Measurements from ENCODE around the gene CD200R1L. TPM values are rescaled to one million over a fixed set of nuclear protein-coding genes. Genes with fewer than 3 reads are reported as not detected.

CD200R1L gene
- polyA plus RNA-seq, 1 of the 3 experiments (the other 2 are of a cell fraction) = not detected

DNA sequence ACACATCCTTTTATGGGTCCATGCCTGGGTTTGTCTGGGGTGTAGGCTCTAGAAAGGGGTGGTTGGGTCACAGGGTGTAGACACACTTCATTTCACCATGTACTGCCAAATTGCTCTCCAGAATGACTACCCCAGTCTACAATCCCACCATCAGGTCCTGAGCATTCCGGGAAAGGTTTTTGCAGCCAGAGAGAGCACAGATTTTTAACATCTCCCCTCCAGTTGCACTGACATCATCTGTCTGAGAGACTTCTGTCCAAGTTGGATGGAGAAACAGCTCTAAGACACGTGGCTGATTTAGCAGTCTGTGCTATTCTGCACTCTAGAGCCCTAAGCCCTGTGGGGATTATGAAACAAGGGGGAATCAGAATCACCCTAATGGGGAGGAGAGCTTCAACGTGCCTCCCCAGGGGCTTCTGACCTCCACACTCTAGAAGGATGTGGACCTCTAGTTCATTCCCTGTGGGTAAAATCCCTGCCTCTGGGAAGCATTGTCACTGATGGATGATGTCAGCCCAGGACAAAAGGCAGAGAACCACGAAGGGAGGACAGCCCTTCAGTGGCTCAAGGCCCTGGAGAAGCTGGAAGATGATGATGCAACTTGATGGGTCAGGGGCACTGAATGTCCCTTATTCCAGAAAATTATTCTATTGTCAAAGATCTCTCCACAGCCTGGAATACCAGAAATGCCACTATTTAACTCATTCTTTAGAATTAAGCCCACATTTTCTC is 71.5 kb downstream of the CD200R1L start (continued):
- TF ChIP-seq REST (IDR thresholded peaks at IDR 0.05; ENCODE audit: low read depth, low read length) (no peak), EP300 (IDR thresholded peaks at IDR 0.05; ENCODE audit: borderline replicate concordance in 1 of 2, low read depth in 1 of 2, low read length in 1 of 2) (no peak), NFIC (IDR thresholded peaks at IDR 0.05; ENCODE audit: borderline replicate concordance) (no peak), SIN3A (IDR thresholded peaks at IDR 0.05; ENCODE audit: borderline replicate concordance, low read depth, low read length) (no peak)

DNA sequence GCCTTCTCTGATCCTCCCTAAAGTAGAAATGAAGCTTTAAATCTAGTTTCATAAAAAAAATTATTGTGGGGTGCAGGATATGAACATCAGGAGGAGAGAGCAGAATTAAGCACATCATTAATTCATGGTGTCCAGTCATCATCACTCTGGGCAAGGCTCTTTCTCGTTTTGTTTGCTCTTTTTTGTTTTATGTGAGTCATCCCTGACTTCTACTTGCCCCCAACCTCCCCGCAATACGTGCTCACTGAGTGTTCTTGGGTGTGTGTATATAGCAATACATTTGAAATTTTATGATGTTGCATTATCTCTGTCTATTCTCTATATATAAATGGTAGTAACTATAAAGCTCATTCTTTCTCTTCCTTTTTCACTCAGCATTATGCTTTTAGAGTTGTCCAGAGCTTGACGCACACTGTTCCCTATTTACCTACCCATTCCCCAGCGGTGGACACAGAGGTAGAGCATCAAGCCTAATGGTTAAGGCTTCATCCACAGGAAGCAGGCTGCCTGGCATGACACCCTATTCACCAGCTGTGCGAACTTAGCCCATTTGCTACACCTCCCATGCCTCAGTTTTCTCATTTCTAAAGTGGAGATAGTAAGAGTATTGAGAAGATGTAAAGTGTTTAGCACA is 72.3 kb downstream of the CD200R1L start:
- Histone ChIP-seq H4K20me1 (ENCODE audit: insufficient read depth) (no peaks in the 10 kb centered on the region), H3K4me1 (ENCODE audit: control insufficient read depth in 1 of 2, insufficient read depth in 2 of 2, low read depth in 1 of 2, low read length in 1 of 2) (peaks cover 3 to 34% of the 10 kb centered on the region in 2 experiments; a peak in 3 of 4 replicates), H3K4me2 (no peak overlapping the region), H3F3A (replicated peaks; ENCODE audit: insufficient read depth) (peaks cover 30% of the 10 kb centered on the region), H3K4me3 (ENCODE audit: low read depth in 2 of 2, low read length in 1 of 2) (no peak overlapping the region), H3K27me3 (ENCODE audit: insufficient read depth) (no peaks in the 10 kb centered on the region), H3K79me2 (ENCODE audit: insufficient read depth) (no peaks in the 10 kb centered on the region), H3K9me3 (no peaks in the 10 kb centered on the region), H2AFZ (ENCODE audit: low read depth) (no peak overlapping the region), H3K9ac (no peak overlapping the region), H3K9me2 (no peaks in the 10 kb centered on the region), H3K36me3 (replicated peaks in 1 of 2; ENCODE audit: control insufficient read depth in 1 of 2, insufficient read depth in 2 of 2, low read length in 1 of 2) (no peaks in the 10 kb centered on the region), H3K27ac (ENCODE audit: low read depth in 2 of 2, low read length in 1 of 2) (no peak overlapping the region)
- no peak for TF ChIP-seq EZH2phosphoT487 (IDR thresholded peaks at IDR 0.05; ENCODE audit: borderline replicate concordance, low read depth)
- TF ChIP-seq POLR2AphosphoS5 (IDR thresholded peaks at IDR 0.05; ENCODE audit: low read depth, low read length) = no peak
- no peak for TF ChIP-seq YY1 (IDR thresholded peaks at IDR 0.05; ENCODE audit: low read depth)
- no peak for TF ChIP-seq GATA2 (CRISPR knock-in tag; IDR thresholded peaks at IDR 0.05)
- TF ChIP-seq, protein P1, sequence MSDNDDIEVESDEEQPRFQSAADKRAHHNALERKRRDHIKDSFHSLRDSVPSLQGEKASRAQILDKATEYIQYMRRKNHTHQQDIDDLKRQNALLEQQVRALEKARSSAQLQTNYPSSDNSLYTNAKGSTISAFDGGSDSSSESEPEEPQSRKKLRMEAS (IDR thresholded peaks at IDR 0.05; ENCODE audit: low read depth) = no peak
- TF ChIP-seq MXI1 (IDR thresholded peaks at IDR 0.05; ENCODE audit: low read depth, low read length) = no peak
- no peak for TF ChIP-seq ZBTB33 (IDR thresholded peaks at IDR 0.05; ENCODE audit: borderline replicate concordance, low read depth)
- TF ChIP-seq MEF2A (IDR thresholded peaks at IDR 0.05; ENCODE audit: borderline replicate concordance, low read depth) = no peak
- ChIA-PET POLR2A (no interaction called here), CTCF (interaction anchor here (1.0 to 1.8 kb wide), 3 partner anchors 11 to 40 kb away, joined by 3 to 4 read pairs (median 3); no protein-coding TSS in a partner anchor)
- WGBS (ENCODE audit: low lambda C conversion rate) = 64% methylated on average over 6 of the region's 6 CpGs
- no peak for DNase-seq
